ENCODE results near the gene NCBP2. TPM values are rescaled to one million over a fixed set of nuclear protein-coding genes. Genes with fewer than 3 reads are reported as not detected.

The NCBP2 gene
- polyA plus RNA-seq, 3 donors: 20.1 to 74.8 (median 49.0) TPM

DNA sequence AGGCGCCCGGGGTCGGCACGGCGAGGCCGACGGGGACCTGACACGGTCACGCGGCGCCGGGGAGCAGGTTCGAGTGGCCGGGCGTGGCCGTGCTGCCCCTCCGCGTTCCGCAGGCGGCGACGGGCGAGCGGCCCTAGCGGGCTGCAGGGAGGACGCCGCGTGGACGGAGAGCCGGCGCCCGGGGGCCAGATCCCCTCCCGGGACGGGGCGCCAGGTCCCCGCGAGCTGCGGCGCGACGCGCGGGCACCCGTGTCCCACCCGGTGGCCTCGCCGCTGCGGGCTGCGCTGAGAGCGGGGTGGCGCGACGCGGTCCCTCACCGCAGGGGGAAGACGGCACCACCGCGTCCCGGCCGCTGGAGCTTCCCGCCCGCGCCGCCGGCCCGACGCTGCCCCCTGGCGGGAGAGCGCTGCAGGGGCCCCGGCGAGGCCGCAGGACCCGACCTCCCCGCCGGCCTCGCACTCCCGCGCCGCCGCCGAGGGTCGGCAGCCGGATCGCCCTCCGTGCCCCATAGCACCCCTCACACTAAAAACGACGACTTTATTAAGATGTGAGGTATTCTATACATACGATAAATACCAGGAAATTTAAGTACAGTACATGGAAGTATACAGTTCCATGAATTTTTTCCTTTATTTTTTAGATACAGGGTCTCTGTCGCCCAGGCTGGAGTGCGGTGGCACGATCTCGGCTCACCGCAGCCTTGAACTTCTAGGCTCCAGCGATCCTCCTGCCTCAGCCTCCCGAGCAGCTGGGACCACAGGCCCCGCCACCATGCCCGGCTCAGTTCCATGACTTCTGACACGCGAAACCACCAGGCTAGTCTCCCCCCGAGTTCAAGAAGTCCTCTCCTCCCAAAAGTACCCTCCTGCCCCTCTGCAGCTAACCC is 27.6 kb upstream of the NCBP2 start:
- no peak overlapping the region for H3K27ac ChIP-seq (ENCODE audit: low read depth, low read length)
- 10 to 15% (median 13%) methylated on average over 54 to 99 of the region's 100 CpGs for WGBS, 3 donors

GRCh38 chr3:196969134-196969659 is 26.9 kb upstream of the NCBP2 start:
- H3K27ac ChIP-seq (ENCODE audit: low read depth, low read length): peak overlapping the region; percentile 43
- WGBS, 3 donors: 0 to 1% (median 0%) methylated on average over 53 to 72 of the region's 72 CpGs

GRCh38 chr3:196968233-196969133 is 26.2 kb upstream of the NCBP2 start, which contains the start of gene PIGZ:
Gene PIGZ (minus strand): TSS chr3:196968833. CDS start chr3:196952031, 16,802 bp downstream.
- H3K27ac ChIP-seq (ENCODE audit: low read depth, low read length): peak within 1 kb of the TSS; percentile 43
- WGBS, 3 donors: 2% methylated on average over 46 to 98 of the region's 98 CpGs

- no peak overlapping the region for H3K27ac ChIP-seq (ENCODE audit: low read depth, low read length)
Measured at GRCh38 chr3:196967412-196968232, 25.3 kb upstream of the NCBP2 start.

DNA sequence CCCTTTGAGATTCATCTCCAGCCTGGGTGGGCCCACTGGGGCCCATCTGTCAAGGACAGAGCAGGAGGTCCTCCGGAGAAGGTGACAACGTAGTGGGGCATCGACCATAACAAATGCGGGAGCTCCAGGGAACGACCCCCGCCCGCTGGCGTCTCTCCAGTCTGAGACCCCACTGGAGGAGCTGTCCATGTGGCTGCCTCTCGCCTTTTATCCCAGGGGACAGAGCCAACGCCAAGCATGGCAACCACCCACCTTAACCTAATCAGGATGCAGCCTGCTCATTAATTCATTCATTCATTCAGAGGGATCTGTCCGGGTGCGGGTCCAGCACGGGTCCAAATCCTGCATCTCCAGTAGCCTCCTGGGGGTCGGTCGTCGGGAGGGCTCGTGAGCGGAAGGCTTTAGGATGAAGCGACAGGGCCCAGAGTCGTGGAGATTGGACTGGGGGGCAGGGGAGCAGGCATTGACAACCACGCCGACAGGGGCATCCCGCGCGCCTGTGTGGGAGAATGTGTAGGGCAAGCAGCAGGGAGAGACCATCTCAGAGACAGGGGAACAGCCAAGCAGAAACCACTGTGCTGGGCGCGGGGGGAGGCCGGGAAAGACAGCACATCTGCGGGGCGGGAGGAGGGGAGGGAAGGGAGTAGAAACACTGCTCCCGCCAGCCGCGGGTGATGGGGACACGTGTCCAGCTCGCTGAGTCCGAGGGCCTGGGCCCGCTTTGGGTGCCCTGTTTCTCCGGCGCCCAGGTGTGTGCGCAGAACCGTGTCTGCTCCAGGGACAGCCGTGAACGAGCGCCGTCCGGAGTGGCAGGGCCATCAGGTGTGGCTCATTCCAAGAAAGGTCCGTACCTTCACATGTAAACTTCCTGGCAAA is 24.4 kb upstream of the NCBP2 start:
- H3K27ac ChIP-seq (ENCODE audit: low read depth, low read length): no peak overlapping the region
- 75 to 84% (median 82%) methylated on average over 42 to 47 of the region's 47 CpGs for WGBS, 3 donors

More at GRCh38 chr3:196967412-196968232, 25.3 kb upstream of the NCBP2 start:
- WGBS, 3 donors: 67 to 75% (median 70%) methylated on average over 35 of the region's 35 CpGs

DNA sequence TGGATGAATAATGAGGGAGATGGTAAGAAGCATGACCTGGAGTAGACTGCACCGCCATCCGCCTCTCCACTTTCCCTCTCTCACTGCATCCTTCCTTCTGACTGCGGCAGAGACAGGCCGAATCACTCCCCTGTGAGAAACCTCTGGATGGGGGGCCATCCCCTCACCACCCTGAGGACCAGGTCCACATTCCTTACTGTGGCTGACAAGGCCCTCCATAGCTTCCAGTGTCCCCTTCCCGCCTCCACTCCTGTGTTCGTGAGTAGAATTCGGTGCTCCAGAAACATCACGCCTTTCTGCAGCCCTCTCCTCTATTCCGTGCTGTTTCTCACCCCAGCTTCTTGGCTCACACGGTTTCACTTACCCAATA is 23.5 kb upstream of the NCBP2 start:
- H3K27ac ChIP-seq (ENCODE audit: low read depth, low read length): no peak overlapping the region
- WGBS, 3 donors: 94 to 95% (median 95%) methylated on average over 10 of the region's 10 CpGs

DNA sequence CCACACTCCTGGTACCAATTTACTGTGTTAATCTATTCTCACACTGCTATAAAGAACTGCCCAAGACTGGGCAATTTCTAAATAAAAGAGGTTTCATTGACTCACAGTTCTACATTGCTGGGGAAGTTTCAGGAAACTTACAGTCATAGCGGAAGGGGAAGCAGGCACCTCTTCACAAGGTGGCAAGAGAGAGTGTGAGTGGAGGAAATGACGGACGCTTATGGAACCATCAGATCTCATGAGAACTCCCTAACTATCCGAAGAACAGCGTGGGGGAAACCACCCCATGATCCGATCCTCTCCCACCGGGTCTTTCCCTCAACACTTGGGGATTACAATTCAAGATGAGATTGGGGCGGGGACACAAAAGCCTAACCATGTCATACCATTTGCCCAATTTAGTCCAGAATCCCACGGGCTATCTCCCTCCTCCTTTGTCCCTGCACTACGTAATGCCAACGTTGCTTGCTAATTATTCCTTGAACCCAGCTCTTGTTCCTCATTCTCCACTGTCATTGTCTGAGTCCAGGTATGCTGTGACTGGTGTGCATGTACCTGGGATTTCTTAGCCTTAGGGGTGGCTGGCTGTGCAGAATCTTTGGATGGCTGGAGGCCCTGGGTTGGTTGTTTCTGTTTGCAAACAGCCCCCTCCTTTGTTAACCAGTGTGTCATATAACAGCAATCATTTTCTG is 22.9 kb upstream of the NCBP2 start:
- H3K27ac ChIP-seq (ENCODE audit: low read depth, low read length): no peak overlapping the region
- 88 to 94% (median 93%) methylated on average over 11 of the region's 11 CpGs for WGBS, 3 donors

- no peak overlapping the region for H3K27ac ChIP-seq (ENCODE audit: low read depth, low read length)
- WGBS, 3 donors: 75 to 93% (median 85%) methylated on average over 2 of the region's 2 CpGs
Measured at GRCh38 chr3:196963631-196963953, 21.3 kb upstream of the NCBP2 start.

DNA sequence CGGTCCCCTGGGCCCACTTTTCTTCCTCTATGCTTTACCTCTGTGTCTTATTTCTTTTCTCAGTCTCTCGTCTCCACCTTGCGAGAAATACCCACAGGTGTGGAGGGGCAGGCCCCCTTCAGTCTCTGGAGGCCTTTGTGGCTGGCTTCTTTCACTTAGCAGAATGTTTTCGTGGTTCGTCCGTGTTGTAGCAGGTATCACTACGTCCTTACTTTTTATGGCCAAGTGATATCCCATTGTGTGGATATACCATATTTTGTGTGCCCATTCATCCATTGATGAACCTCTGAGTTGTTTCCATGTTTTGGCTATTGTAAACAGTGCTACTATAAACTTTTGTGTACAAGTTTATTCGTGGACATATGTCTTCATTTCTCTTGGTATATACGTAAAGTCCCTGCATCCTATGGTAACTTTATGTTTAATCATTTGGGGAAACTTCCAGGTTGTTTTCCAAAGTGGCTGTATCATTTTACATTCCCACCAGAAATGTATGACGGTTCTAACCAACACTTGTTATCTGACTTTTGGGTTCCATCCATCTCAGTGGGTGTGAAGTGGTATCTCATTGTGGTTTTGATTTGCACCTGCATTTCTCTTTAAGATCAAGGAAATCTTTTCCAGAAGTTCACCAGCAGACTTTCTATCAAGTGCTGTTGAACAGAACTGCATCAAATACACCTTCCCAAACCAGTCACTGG is 20.8 kb upstream of the NCBP2 start:
- H3K27ac ChIP-seq (ENCODE audit: low read depth, low read length): no peak overlapping the region
- WGBS, 3 donors: 90 to 92% (median 90%) methylated on average over 10 of the region's 10 CpGs

DNA sequence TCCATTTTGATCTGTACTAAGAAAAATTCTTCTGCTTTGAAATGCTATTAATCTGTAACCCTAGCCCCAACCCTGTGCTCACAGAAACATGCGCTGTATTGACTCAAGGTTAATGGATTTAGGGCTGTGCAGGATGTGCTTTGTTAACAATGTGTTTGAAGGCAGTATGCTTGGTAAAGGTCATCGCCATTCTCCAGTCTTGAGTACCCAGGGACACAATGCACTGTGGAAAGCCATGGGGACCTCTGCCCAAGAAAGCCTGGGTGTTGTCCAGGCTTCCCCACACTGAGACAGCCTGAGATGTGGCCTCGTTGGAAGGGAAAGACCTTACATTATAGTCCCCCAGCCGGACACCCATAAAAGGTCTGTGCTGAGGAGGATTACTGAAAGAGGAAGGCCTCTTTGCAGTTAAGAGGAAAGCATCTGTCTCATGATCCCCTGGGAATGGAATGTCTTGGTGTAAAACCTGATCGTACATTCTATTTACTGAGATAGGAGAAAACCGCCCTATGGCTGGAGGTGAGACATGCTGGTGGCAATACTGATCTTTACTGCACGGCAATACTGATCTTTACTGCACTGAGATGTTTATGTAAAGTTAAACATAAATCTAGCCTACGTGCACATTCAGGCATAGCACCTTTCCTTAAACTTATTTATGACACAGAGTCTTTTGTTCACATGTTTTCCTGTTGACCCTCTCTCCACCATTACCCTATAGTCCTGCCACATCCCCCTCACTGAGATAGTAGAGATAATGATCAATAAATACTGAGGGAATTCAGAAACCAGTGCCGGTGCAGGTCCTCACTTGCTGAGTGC is 20.0 kb upstream of the NCBP2 start:
- H3K27ac ChIP-seq (ENCODE audit: low read depth, low read length): no peak overlapping the region
- 72 to 81% (median 73%) methylated on average over 9 of the region's 9 CpGs for WGBS, 3 donors

DNA sequence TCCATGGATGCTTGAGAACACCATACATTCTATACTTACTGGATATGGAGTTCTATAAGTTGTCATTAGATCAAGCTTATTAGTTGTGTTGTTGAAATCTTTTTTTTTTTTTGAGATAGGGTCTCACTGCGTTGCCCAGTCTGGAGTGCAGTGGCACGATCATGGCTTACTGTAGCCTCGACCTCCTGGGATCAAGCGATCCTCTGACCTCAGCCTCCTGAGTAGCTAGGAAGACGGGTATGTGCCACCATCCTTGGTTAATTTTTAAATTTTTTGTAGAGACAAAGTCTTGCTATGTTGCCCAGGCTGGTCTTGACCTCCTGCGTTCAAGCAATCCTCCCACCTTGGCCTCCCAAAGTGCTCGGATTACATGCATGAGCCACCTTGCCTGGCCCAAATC is 12.5 kb upstream of the NCBP2 start:
- 80 to 95% (median 90%) methylated on average over 7 of the region's 7 CpGs for WGBS, 3 donors

DNA sequence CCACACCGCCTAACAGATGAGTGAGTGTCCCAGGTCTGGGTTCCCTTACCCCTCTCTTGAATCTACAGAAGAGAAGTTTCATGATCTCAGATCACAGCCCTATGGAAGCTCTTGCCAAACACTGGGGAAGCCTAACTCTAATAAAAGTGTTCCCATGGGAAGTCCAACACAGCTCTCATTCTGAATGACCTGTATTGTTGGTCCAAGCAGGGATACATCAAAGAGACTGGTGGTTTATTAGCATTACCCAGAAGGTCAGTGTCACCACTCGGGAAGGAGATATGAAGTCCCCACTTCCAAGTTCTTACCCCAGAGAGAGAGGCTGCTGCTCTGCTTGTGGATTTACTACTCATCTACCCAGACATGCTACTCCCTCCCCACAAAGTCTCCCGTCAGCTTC is 9.0 kb upstream of the NCBP2 start:
- no peak overlapping the region for H3K27ac ChIP-seq (ENCODE audit: low read depth, low read length)
- 92 to 93% (median 93%) methylated on average over 3 of the region's 3 CpGs for WGBS, 3 donors

More for the DNA sequence above, 12.5 kb upstream of the NCBP2 start:
- H3K27ac ChIP-seq (ENCODE audit: low read depth, low read length): no peak overlapping the region

GRCh38 chr3:196949750-196950149 is 7.4 kb upstream of the NCBP2 start:
- 94 to 96% (median 96%) methylated on average over 6 of the region's 6 CpGs for WGBS, 3 donors

DNA sequence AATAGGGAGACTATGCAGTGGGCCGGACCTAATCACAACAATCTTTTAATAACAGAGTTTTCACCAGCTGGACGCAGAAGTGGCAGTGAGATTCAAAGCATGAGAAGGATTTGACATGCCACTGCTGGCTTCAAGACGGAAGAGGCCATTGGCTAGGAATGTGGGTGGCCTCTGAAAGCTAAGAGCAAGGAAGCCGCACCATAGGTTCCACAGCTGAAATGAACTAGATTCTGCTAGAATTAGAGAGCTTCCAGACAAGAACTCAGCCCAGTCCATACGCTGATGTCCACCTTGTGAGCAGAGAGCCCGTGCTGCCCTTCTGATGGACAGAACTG is 6.9 kb upstream of the NCBP2 start:
- H3K27ac ChIP-seq (ENCODE audit: low read depth, low read length): no peak overlapping the region
- 85 to 86% (median 86%) methylated on average over 6 of the region's 6 CpGs for WGBS, 3 donors

More at GRCh38 chr3:196949750-196950149, 7.4 kb upstream of the NCBP2 start:
- no peak overlapping the region for H3K27ac ChIP-seq (ENCODE audit: low read depth, low read length)

- WGBS, 3 donors: 49 to 52% (median 50%) methylated on average over 22 of the region's 22 CpGs
- H3K27ac ChIP-seq (ENCODE audit: low read depth, low read length): no peak overlapping the region
Measured at GRCh38 chr3:196948442-196949284, 6.3 kb upstream of the NCBP2 start.
